K562 (cell line): Measurements from ENCODE around the gene WIF1.

Experiments
- ELF1 ChIP-seq: fragments of 200-800 bp; sonication (Bioruptor generic); IDR thresholded peaks from 2 replicates; pipeline ENCODE4 v1.6.1; 2016; ENCODE audit warnings: missing genetic modification characterization, missing compliant biosample characterization
- PHF8 ChIP-seq: fragments of 200-600 bp; sonication (generic); IDR thresholded peaks from 2 replicates; pipeline ENCODE4 v1.6.1; 2012; ENCODE audit warnings: mixed run types, mild to moderate bottlenecking, inconsistent platforms, low read length, moderate library complexity, borderline replicate concordance
- RCOR1 ChIP-seq, 2 experiments: IDR thresholded peaks; 2 replicates each; pipeline ENCODE4 v1.6.1; 2012; ENCODE audit warnings: low read depth in 2 of 2, low read length in 2 of 2, borderline replicate concordance in 1 of 2, improper control_type of control experiment in 1 of 2
- SP1 ChIP-seq: sonication (generic); formaldehyde crosslinking; IDR thresholded peaks from 2 replicates; pipeline ENCODE4 v1.8.1; 2022; ENCODE audit warnings: mild to moderate bottlenecking, missing genetic modification reagents
- ZNF133 ChIP-seq: fragments of 250-450 bp; sonication (Bioruptor Pico); IDR thresholded peaks from 2 replicates; pipeline ENCODE4 v1.4.0; 2020; ENCODE audit warnings: mild to moderate bottlenecking
- TF ChIP-seq, protein P1 (sequence below), 3 experiments: IDR thresholded peaks in 2 of 3; conservative IDR thresholded peaks in 1 of 3; 2 replicates each; pipeline ENCODE4 v1.5.1; 2011 to 2012; ENCODE audit warnings: low read length in 3 of 3, mild to moderate bottlenecking in 3 of 3, control low read depth in 2 of 3, improper control_type of control experiment in 1 of 3, inconsistent platforms in 1 of 3, low read depth in 1 of 3, mixed read lengths in 1 of 3, moderate library complexity in 1 of 3; ENCODE audit not compliant: insufficient read depth in 2 of 3
- TF ChIP-seq, protein P2 (sequence below), 2 experiments: IDR thresholded peaks; 2 replicates each; pipeline ENCODE4 v1.6.1; 2011; ENCODE audit warnings: borderline replicate concordance in 1 of 2, control low read depth in 1 of 2, low read depth in 1 of 2, low read length in 1 of 2, mild to moderate bottlenecking in 1 of 2, mixed read lengths in 1 of 2, moderate library complexity in 1 of 2; ENCODE audit not compliant: insufficient read depth in 1 of 2, insufficient read length in 1 of 2, poor library complexity in 1 of 2, severe bottlenecking in 1 of 2; ENCODE audit errors: extremely low read depth in 1 of 2

DNA sequence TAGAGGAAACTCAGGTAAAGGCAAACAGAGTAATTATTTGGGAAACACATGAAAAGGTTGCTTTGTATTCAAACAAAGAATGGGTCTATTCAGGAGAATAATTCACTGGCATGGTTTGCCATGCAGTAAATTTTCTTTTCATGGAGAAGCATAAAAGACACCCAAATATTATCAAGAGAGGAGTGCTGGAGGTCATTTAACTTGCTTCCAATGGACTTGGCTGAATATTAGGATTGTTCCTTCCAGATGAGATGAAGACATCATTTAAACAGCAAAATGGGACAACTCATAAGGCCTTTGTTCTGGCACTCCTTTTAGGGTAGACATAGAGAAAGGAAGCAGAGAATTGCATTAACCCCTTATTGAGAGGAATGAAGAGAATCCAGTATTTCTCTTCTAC is 38.7 kb downstream of the WIF1 start:
- TF ChIP-seq, protein P1, sequence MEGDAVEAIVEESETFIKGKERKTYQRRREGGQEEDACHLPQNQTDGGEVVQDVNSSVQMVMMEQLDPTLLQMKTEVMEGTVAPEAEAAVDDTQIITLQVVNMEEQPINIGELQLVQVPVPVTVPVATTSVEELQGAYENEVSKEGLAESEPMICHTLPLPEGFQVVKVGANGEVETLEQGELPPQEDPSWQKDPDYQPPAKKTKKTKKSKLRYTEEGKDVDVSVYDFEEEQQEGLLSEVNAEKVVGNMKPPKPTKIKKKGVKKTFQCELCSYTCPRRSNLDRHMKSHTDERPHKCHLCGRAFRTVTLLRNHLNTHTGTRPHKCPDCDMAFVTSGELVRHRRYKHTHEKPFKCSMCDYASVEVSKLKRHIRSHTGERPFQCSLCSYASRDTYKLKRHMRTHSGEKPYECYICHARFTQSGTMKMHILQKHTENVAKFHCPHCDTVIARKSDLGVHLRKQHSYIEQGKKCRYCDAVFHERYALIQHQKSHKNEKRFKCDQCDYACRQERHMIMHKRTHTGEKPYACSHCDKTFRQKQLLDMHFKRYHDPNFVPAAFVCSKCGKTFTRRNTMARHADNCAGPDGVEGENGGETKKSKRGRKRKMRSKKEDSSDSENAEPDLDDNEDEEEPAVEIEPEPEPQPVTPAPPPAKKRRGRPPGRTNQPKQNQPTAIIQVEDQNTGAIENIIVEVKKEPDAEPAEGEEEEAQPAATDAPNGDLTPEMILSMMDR (IDR thresholded peaks at IDR 0.05 in 2 of 3, conservative IDR thresholded peaks at IDR 0.05 in 1 of 3; ENCODE audit: insufficient read depth in 2 of 3, low read depth in 1 of 3, low read length in 3 of 3) = no peak
- TF ChIP-seq ZNF133 (CRISPR knock-in tag) (no peak), PHF8 (no peak), RCOR1 (IDR thresholded peaks at IDR 0.05; ENCODE audit: borderline replicate concordance in 1 of 2, low read depth in 2 of 2, low read length in 2 of 2) (no peak), SP1 (no peak), ELF1 (tag) (no peak)
- TF ChIP-seq, protein P2, sequence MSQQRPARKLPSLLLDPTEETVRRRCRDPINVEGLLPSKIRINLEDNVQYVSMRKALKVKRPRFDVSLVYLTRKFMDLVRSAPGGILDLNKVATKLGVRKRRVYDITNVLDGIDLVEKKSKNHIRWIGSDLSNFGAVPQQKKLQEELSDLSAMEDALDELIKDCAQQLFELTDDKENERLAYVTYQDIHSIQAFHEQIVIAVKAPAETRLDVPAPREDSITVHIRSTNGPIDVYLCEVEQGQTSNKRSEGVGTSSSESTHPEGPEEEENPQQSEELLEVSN (IDR thresholded peaks at IDR 0.05; ENCODE audit: borderline replicate concordance in 1 of 2, extremely low read depth in 1 of 2, insufficient read depth in 1 of 2, insufficient read length in 1 of 2, low read depth in 1 of 2, low read length in 1 of 2, poor library complexity in 1 of 2, severe bottlenecking in 1 of 2) = no peak
